Smooth muscle cell (in vitro differentiated cells): Measurements from ENCODE around the gene PRSS27. TPM values are rescaled to one million over a fixed set of nuclear protein-coding genes. Genes with fewer than 3 reads are reported as not detected.
A peak's percentile ranks its signal among the peaks of the same experiment; 100 is the strongest.

Experiments used
- DNase-seq: peaks from one replicate; lab custom pipeline; 2025; ENCODE audit not compliant: unreplicated experiment; lab: John Stamatoyannopoulos, UW
- H2AFZ ChIP-seq: fragments of 200-600 bp; sonication (generic); 2 replicates; pipeline ENCODE4 v1.6.0; 2016; ENCODE audit warnings: antibody characterized with exemption, low read depth, mild to moderate bottlenecking
- H3F3A ChIP-seq: fragments of 200-600 bp; sonication (generic); 2 replicates; pipeline ENCODE4 v1.6.0; 2017; ENCODE audit warnings: antibody characterized with exemption, low read depth
- H3K27ac ChIP-seq: fragments of 200-600 bp; sonication (generic); 2 replicates; pipeline ENCODE4 v1.5.1; 2016; ENCODE audit warnings: low read depth, mild to moderate bottlenecking
- H3K27me3 ChIP-seq: fragments of 200-600 bp; sonication (generic); 2 replicates; pipeline ENCODE4 v1.6.1; 2016; ENCODE audit warnings: low read depth, mild to moderate bottlenecking
- H3K36me3 ChIP-seq: fragments of 200-600 bp; sonication (generic); 2 replicates; pipeline ENCODE4 v1.5.1; 2016; ENCODE audit warnings: low read depth
- H3K4me1 ChIP-seq: fragments of 200-600 bp; sonication (generic); 2 replicates; pipeline ENCODE4 v1.5.1; 2016; ENCODE audit warnings: low read depth
- H3K4me2 ChIP-seq: fragments of 200-600 bp; sonication (generic); 2 replicates; pipeline ENCODE4 v1.6.0; 2016; ENCODE audit warnings: mild to moderate bottlenecking
- H3K4me3 ChIP-seq: fragments of 200-600 bp; sonication (generic); 2 replicates; pipeline ENCODE4 v1.5.1; 2016; ENCODE audit warnings: mild to moderate bottlenecking
- H3K79me2 ChIP-seq: fragments of 200-600 bp; sonication (generic); 2 replicates; pipeline ENCODE4 v1.6.0; 2016; ENCODE audit warnings: low read depth, mild to moderate bottlenecking
- H3K9ac ChIP-seq: fragments of 200-600 bp; sonication (generic); 2 replicates; pipeline ENCODE4 v1.6.0; 2016; ENCODE audit warnings: low read depth
- H3K9me3 ChIP-seq: fragments of 200-600 bp; sonication (generic); replicated peaks from 2 replicates; pipeline ENCODE4 v1.5.1; 2016; ENCODE audit warnings: low read depth
- H4K20me1 ChIP-seq: fragments of 200-600 bp; sonication (generic); 2 replicates; pipeline ENCODE4 v1.6.0; 2016; ENCODE audit warnings: low read depth
- CTCF ChIP-seq: fragments of 200-600 bp; sonication (generic); IDR thresholded peaks from 2 replicates; pipeline ENCODE4 v1.5.1; 2017; ENCODE audit warnings: borderline replicate concordance, mild to moderate bottlenecking, antibody characterized with exemption; ENCODE audit not compliant: insufficient read depth, poor library complexity, severe bottlenecking
- WGBS: methylation state at CpG from one replicate; pipeline ENCODE4 v1.1.7; 2016; ENCODE audit warnings: low lambda C conversion rate; 5-methylcytosine and 5-hydroxymethylcytosine counted together
- polyA plus RNA-seq: library from polyadenylated mRNA; unstranded; fragments of >200 nt; fragmentation: Nextera tagmentation; extraction: Ambion mirVana; gene quantifications from 2 replicates; pipeline ENCODE4 v1.2.1, GENCODE V29; 2016
- total RNA-seq: library from RNA; depleted of rRNA; stranded (reverse); fragments of >200 nt; gene quantifications from 2 replicates; pipeline ENCODE4 v1.2.3, GENCODE V29; 2014

The PRSS27 gene
- total and polyA plus RNA-seq, 2 experiments from 2014 or later: 0.63 to 3.3 TPM

- Histone ChIP-seq H3K36me3 (peaks cover 40% of the 10 kb centered on the region), H4K20me1 (peaks cover 86% of the 10 kb centered on the region), H3K4me2 (no peak overlapping the region), H3K4me1 (peaks cover 23% of the 10 kb centered on the region), H3F3A (peaks cover 42% of the 10 kb centered on the region), H3K9me3 (no peaks in the 10 kb centered on the region), H3K27me3 (no peaks in the 10 kb centered on the region), H3K9ac (no peak overlapping the region), H2AFZ (no peak overlapping the region), H3K27ac (no peak overlapping the region), H3K79me2 (peaks cover 87% of the 10 kb centered on the region), H3K4me3 (no peak overlapping the region)
- DNase-seq: no peak
- WGBS: 94% methylated on average over 30 of the region's 30 CpGs
- no peak for TF ChIP-seq CTCF
Measured at GRCh38 chr16:2756288-2757015, 36.4 kb upstream of the PRSS27 start.

GRCh38 chr16:2755158-2755557, 35.1 kb upstream of the PRSS27 start:
- Histone ChIP-seq H3K27ac (peak overlapping the region; percentile 98), H3K79me2 (peaks cover 84% of the 10 kb centered on the region), H3K9me3 (no peaks in the 10 kb centered on the region), H3K27me3 (no peaks in the 10 kb centered on the region), H2AFZ (no peak overlapping the region), H3K4me1 (peaks cover 30% of the 10 kb centered on the region), H3K9ac (peak overlapping the region; percentile 100), H3F3A (peaks cover 36% of the 10 kb centered on the region), H3K4me2 (peak overlapping the region; percentile 96), H4K20me1 (peaks cover 73% of the 10 kb centered on the region), H3K4me3 (peak overlapping the region; percentile 84), H3K36me3 (peaks cover 27% of the 10 kb centered on the region)
- WGBS: 48% methylated on average over 3 of the region's 3 CpGs
- no peak for TF ChIP-seq CTCF
- no peak for DNase-seq

GRCh38 chr16:2753733-2754020, 33.7 kb upstream of the PRSS27 start:
- peak overlapping the region; percentile 98 for H3K27ac ChIP-seq
- WGBS: under 1% methylated on average over 7 of the region's 7 CpGs
- H3F3A ChIP-seq: peaks cover 23% of the 10 kb centered on the region
- peaks cover 12% of the 10 kb centered on the region for H3K36me3 ChIP-seq
- H2AFZ ChIP-seq: no peak overlapping the region
- DNase-seq: no peak
- no peaks in the 10 kb centered on the region for H3K27me3 ChIP-seq
- H3K4me3 ChIP-seq: peak overlapping the region; percentile 84
- H3K9me3 ChIP-seq: no peaks in the 10 kb centered on the region
- H3K4me1 ChIP-seq: peaks cover 30% of the 10 kb centered on the region
- peaks cover 58% of the 10 kb centered on the region for H4K20me1 ChIP-seq
- TF ChIP-seq CTCF: no peak
- peak overlapping the region; percentile 96 for H3K4me2 ChIP-seq
- peaks cover 69% of the 10 kb centered on the region for H3K79me2 ChIP-seq
- peak overlapping the region; percentile 100 for H3K9ac ChIP-seq
